Upper lobe of left lung (tissue), 4 donors: ENCODE measurements around the gene LMO7.

Experiments used
- CTCF ChIP-seq, 6 experiments: fragments of 450-650 bp in 4 of 6; fragments of 200-600 bp in 2 of 6; sonication (generic) in 2 of 6; IDR thresholded peaks; one replicate each; pipeline ENCODE4 v1.5.1; 2016 to 2019; ENCODE audit warnings: antibody characterized with exemption in 6 of 6
- EP300 ChIP-seq, 4 donors: sonication (generic); formaldehyde crosslinking; IDR thresholded peaks; one replicate each; pipeline ENCODE4 v1.5.1; 2017; ENCODE audit warnings: antibody characterized with exemption in 4 of 4, control low read depth in 2 of 4
- POLR2A ChIP-seq, 4 donors: fragments of 450-650 bp; IDR thresholded peaks; one replicate each; pipeline ENCODE4 v1.5.1; 2016 to 2017; ENCODE audit warnings: antibody characterized with exemption in 4 of 4, mild to moderate bottlenecking in 2 of 4

GRCh38 chr13:75770592-75771011 lies 134.5 kb downstream of the LMO7 start:
- peak in 1 of 4 donors; percentile 3 for TF ChIP-seq EP300 (IDR thresholded peaks at IDR 0.05)
- TF ChIP-seq CTCF (IDR thresholded peaks at IDR 0.05): no peak
- no peak for TF ChIP-seq POLR2A (IDR thresholded peaks at IDR 0.05)
